Activated CD8-positive, alpha-beta T cell treated with anti-CD3 and anti-CD28 coated beads for 36 hours (primary cell): Measurements from ENCODE around the gene AK8. TPM values are rescaled to one million over a fixed set of nuclear protein-coding genes. Genes with fewer than 3 reads are reported as not detected.

Experiments used
- ATAC-seq: fragments of 200-7000 bp; cut with Tn5 transposase; one replicate; pipeline ENCODE4 v1.10.0; 2021; ENCODE audit warnings: mild to moderate bottlenecking, moderate library complexity
- CTCF ChIA-PET: fragments of 350-600 bp; sonication (Branson Sonifier 250); formaldehyde crosslinking; loops from one replicate; lab custom pipeline; 2021; ENCODE audit warnings: antibody characterized with exemption; lab: Charles Lee
- POLR2A ChIA-PET: fragments of 350-600 bp; sonication (Branson Sonifier 250); formaldehyde crosslinking; loops from one replicate; lab custom pipeline; 2021; ENCODE audit warnings: antibody characterized with exemption; lab: Charles Lee
- DNase-seq: peaks from one replicate; pipeline ENCODE4 v3.0.0-alpha.2; 2020
- H3K27ac Mint-ChIP-seq: one replicate; pipeline ENCODE4 v1.8.0; 2021; ENCODE audit warnings: mild to moderate bottlenecking, mixed read lengths
- H3K27me3 Mint-ChIP-seq: one replicate; pipeline ENCODE4 v1.8.0; 2021; ENCODE audit warnings: mixed read lengths
- H3K36me3 Mint-ChIP-seq: one replicate; pipeline ENCODE4 v1.8.0; 2021; ENCODE audit warnings: low read depth, mixed read lengths
- H3K4me1 Mint-ChIP-seq: one replicate; pipeline ENCODE4 v1.8.0; 2021; ENCODE audit warnings: low read depth, mixed read lengths
- H3K4me3 Mint-ChIP-seq: one replicate; pipeline ENCODE4 v1.8.0; 2021; ENCODE audit warnings: mild to moderate bottlenecking, moderate library complexity, mixed read lengths
- H3K9me3 Mint-ChIP-seq: one replicate; pipeline ENCODE4 v1.8.0; 2021; ENCODE audit warnings: mixed read lengths
- intact Hi-C: fragments of 100-400 bp; cut with micrococcal nuclease; formaldehyde crosslinking; loops from one replicate; pipeline ENCODE4 v1.10.0; 2022
- total RNA-seq, 2 experiments: library from RNA; stranded (reverse); gene quantifications; one replicate each; pipeline ENCODE4 v1.2.3, GENCODE V29; 2021
- TF ChIP-seq, protein P1 (sequence below): fragments of 200-600 bp; IDR thresholded peaks from one replicate; pipeline ENCODE4 v1.8.0; 2022; ENCODE audit warnings: antibody characterized with exemption, mild to moderate bottlenecking

Gene AK8
- total RNA-seq, 2 experiments from 2014 or later = not detected

DNA sequence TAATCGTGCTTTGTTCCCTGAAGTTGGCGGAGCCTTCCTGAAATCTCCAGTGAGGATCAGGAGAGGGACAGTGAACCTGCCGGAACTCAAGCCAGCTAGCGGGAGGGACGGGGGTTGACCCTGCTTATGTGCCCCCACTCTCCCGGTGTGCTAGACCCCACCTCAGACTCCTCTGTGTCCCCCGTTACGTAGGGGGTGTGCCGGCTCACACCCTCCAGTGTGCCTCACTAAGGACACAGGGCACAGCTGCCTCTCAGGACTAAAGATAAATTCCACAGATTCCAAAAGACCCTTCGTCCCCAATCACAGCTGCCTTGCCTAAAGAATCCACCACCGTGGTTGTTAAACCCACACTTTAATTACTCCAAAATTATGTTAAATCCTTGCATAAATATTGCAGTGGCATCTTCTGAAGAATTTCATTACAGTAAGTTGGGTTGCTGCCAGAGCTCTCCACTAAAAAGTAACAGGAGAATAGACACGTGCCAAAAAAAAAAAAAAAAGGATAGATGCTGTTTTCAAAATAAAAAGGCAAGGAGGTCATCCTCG, 134.1 kb downstream of the AK8 start:
- intact Hi-C loops = no loop called here
- ChIA-PET CTCF (no interaction called here), POLR2A (no interaction called here)
- no peaks in the 10 kb centered on the region for H3K4me1 Mint-ChIP-seq
- no peak overlapping the region for H3K4me3 Mint-ChIP-seq
- peaks cover 41% of the 10 kb centered on the region for H3K27me3 Mint-ChIP-seq
- H3K27ac Mint-ChIP-seq = no peak overlapping the region
- H3K9me3 Mint-ChIP-seq = no peaks in the 10 kb centered on the region
- TF ChIP-seq, protein P1, sequence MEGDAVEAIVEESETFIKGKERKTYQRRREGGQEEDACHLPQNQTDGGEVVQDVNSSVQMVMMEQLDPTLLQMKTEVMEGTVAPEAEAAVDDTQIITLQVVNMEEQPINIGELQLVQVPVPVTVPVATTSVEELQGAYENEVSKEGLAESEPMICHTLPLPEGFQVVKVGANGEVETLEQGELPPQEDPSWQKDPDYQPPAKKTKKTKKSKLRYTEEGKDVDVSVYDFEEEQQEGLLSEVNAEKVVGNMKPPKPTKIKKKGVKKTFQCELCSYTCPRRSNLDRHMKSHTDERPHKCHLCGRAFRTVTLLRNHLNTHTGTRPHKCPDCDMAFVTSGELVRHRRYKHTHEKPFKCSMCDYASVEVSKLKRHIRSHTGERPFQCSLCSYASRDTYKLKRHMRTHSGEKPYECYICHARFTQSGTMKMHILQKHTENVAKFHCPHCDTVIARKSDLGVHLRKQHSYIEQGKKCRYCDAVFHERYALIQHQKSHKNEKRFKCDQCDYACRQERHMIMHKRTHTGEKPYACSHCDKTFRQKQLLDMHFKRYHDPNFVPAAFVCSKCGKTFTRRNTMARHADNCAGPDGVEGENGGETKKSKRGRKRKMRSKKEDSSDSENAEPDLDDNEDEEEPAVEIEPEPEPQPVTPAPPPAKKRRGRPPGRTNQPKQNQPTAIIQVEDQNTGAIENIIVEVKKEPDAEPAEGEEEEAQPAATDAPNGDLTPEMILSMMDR = no peak
- H3K36me3 Mint-ChIP-seq = no peaks in the 10 kb centered on the region
- DNase-seq = no peak
- ATAC-seq = no peak

DNA sequence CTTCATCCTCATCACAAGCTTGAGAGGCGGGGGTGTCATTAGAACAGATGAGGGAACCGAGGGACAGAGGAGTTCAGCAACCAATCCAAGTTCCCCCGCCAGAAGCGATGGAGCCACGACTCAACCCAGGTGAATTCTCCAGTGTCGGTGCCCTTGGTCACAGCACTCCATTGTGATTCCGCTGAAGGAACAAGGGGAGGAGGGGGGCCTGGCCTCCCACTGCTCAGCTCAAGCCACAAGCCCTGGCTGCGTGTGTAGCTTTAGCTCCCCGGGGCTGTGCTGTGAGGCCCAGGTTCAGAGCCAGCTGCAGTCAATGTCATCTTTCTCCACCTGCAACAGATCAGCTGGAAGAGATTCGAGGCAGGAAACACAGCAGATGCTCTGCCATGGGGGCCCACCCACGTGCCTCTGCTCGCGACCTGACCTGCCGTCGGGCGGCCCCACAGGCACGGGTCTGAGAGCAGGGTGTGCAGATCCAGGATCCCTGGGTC, 135.2 kb downstream of the AK8 start:
- CTCF ChIA-PET = no interaction called here
- TF ChIP-seq, protein P1 = no peak
- no peak overlapping the region for H3K27ac Mint-ChIP-seq
- no peaks in the 10 kb centered on the region for H3K4me1 Mint-ChIP-seq
- DNase-seq = no peak
- POLR2A ChIA-PET = interaction anchor here (0.6 kb wide), 1 partner anchor 112 kb away, joined by 3 read pairs; no protein-coding TSS in a partner anchor
- H3K9me3 Mint-ChIP-seq = no peaks in the 10 kb centered on the region
- no peak overlapping the region for H3K4me3 Mint-ChIP-seq
- peaks cover 41% of the 10 kb centered on the region for H3K27me3 Mint-ChIP-seq
- intact Hi-C loops = no loop called here
- ATAC-seq = no peak
- H3K36me3 Mint-ChIP-seq = no peaks in the 10 kb centered on the region

DNA sequence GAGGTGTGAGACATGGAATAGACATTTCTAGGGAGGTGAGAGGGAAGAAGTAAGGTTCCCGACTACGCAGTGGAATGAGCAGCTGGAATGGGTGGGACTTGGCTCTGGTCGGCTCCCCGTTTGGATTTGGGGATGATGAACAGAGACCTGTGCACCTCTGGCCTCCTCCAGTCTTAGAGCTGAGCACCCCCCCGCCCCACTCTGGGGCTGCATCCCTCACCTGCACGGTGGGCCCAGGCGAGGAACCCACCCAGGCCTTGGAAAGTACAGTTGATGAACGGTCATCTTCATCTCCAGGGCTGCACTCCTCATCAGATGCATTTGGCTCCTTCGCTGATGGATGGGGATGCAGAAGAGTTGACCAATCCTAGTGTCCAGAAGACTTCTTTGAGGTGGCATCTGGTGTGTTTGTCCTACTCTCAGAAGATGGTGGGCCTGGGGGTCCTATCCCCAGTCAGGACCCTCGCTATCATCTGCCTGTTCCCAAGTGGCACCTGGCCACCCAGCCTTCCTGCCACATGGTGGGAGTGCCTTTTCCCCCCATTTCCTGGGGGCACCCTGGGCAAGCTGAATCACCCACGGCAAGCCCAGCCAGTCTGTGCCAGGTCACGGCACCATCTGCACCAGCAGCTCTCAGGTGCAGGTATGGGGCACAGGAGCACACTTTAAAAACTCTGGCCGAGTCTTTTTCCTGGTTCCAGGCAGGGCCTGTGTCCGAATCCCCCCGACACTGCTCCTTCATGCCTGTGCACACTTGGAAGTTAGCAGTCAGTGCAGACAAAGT, 137.4 kb downstream of the AK8 start:
- H3K27me3 Mint-ChIP-seq = peaks cover 35% of the 10 kb centered on the region
- no peak overlapping the region for H3K27ac Mint-ChIP-seq
- TF ChIP-seq, protein P1 = no peak
- CTCF ChIA-PET = no interaction called here
- ATAC-seq (no peak), DNase-seq (no peak)
- no peaks in the 10 kb centered on the region for H3K9me3 Mint-ChIP-seq
- no peaks in the 10 kb centered on the region for H3K36me3 Mint-ChIP-seq
- intact Hi-C loops = no loop called here
- H3K4me1 Mint-ChIP-seq = no peaks in the 10 kb centered on the region
- no peak overlapping the region for H3K4me3 Mint-ChIP-seq
- POLR2A ChIA-PET = interaction anchor here (0.9 kb wide), 1 partner anchor 10 kb away, joined by 3 read pairs; no protein-coding TSS in a partner anchor

DNA sequence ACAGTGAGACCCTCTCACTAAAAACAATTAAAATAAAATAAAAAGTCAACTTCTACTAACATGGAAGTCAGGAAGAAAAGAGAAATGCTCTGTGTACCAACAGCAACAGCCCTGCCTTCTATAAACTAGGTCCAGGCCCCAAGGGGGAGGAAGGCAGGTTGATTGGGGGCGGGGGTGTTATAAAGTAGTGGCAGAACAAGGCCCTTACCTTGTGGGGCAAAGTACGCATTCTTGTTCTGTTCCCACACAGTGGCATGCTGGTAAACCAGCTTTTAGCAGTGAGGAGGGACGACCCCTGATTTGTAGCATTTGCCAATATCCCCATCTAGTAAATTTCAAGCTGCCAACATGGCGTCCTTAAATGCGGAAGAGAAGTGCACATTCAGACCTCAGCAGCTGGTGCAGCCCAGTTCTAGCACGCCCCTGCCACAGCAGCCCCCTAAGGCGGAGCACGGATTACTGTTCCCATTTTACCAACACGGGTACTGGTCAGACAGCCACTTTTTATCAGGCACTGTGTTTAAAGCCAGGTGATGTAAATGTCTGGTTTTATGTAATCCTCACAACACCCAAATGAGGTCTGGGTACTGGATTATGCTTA, 138.3 kb downstream of the AK8 start:
- CTCF ChIA-PET = no interaction called here
- Mint-ChIP-seq H3K27me3 (peaks cover 26% of the 10 kb centered on the region), H3K36me3 (no peaks in the 10 kb centered on the region), H3K9me3 (no peaks in the 10 kb centered on the region), H3K4me1 (no peaks in the 10 kb centered on the region), H3K27ac (no peak overlapping the region), H3K4me3 (no peak overlapping the region)
- DNase-seq (no peak), ATAC-seq (no peak)
- intact Hi-C loops = no loop called here
- POLR2A ChIA-PET = no interaction called here
- TF ChIP-seq, protein P1 = no peak
